GM12878 (cell line): Measurements from ENCODE around the gene IKBIP. TPM values are rescaled to one million over a fixed set of nuclear protein-coding genes. Genes with fewer than 3 reads are reported as not detected.
"Not testable (repeated sequence)": the region's sequence is repeated elsewhere in the genome, so short reads cannot be mapped to it uniquely, and the experiment has no call there.

ENCODE experiments used
- ATAC-seq: fragments of 200-7000 bp; cut with Tn5 transposase; 3 replicates; pipeline ENCODE4 v1.9.1; 2020; ENCODE audit warnings: mild to moderate bottlenecking, moderate library complexity
- BruUV-seq: library from RNA; stranded (reverse); fragments of 400-500 nt; replicated peaks from 2 replicates; lab custom pipeline; 2021; lab: Mats Ljungman, UMichigan
- CTCF ChIA-PET: fragments of 300-600 bp; sonication (Branson Sonifier 250); formaldehyde crosslinking; extraction: SDS; loops from one replicate; lab custom pipeline; 2021; ENCODE audit warnings: inconsistent platforms; lab: Yijun Ruan, JAX
- POLR2A ChIA-PET: fragments of 350-600 bp; formaldehyde crosslinking; extraction: SDS; loops from one replicate; lab custom pipeline; 2021; ENCODE audit warnings: inconsistent platforms; lab: Charles Lee
- RAD21 ChIA-PET: fragments of 300-600 bp; sonication (Branson Sonifier 250); formaldehyde crosslinking; loops from one replicate; lab custom pipeline; 2023; ENCODE audit warnings: antibody characterized with exemption; ENCODE audit not compliant: unreplicated experiment; lab: Charles Lee
- SMC1A ChIA-PET: fragments of 300-600 bp; sonication (Branson Sonifier 250); formaldehyde crosslinking; loops from one replicate; lab custom pipeline; 2023; ENCODE audit not compliant: unreplicated experiment, uncharacterized antibody; lab: Charles Lee
- DNase-seq: peaks from one replicate; pipeline ENCODE4 v3.0.0-alpha.2; 2011; ENCODE audit warnings: low read depth, low spot score
- FAIRE-seq: peaks from 3 replicates; lab custom pipeline; 2011; peaks lifted over from hg19 to GRCh38; lab: Jason Lieb, UNC
- H2AFZ ChIP-seq: 2 replicates; pipeline ENCODE4 v1.6.0; 2011; ENCODE audit warnings: low read depth, low read length, control low read depth; ENCODE audit not compliant: control insufficient read depth
- H3K27ac ChIP-seq: 2 replicates; pipeline ENCODE4 v1.5.1; 2011; ENCODE audit warnings: control low read depth; ENCODE audit not compliant: control insufficient read depth, insufficient read depth
- H3K27me3 ChIP-seq, 2 experiments: replicated peaks in 1 of 2; 2 replicates each; pipeline versions ENCODE4 v1.6.0 to v1.6.1; 2011; ENCODE audit warnings: low read length in 1 of 2; ENCODE audit not compliant: control insufficient read depth in 2 of 2, insufficient read depth in 2 of 2
- H3K36me3 ChIP-seq, 2 experiments: 2 replicates each; pipeline ENCODE4 v1.5.1; 2011; ENCODE audit warnings: low read length in 1 of 2; ENCODE audit not compliant: control insufficient read depth in 2 of 2, insufficient read depth in 2 of 2
- H3K4me1 ChIP-seq: 2 replicates; pipeline ENCODE4 v1.6.1; 2011; ENCODE audit warnings: mild to moderate bottlenecking, low read length, moderate library complexity, mixed read lengths; ENCODE audit not compliant: control insufficient read depth, insufficient read depth
- H3K4me2 ChIP-seq: 2 replicates; pipeline ENCODE4 v1.6.0; 2011; ENCODE audit warnings: control low read depth; ENCODE audit not compliant: control insufficient read depth, insufficient read depth
- H3K4me3 ChIP-seq: fragments of 200-600 bp; sonication (generic); 2 replicates; pipeline ENCODE4 v1.5.1; 2016
- H3K79me2 ChIP-seq: 2 replicates; pipeline ENCODE4 v1.6.0; 2011; ENCODE audit warnings: low read length; ENCODE audit not compliant: control insufficient read depth, insufficient read depth
- H3K9ac ChIP-seq: 2 replicates; pipeline ENCODE4 v1.8.0; 2011; ENCODE audit warnings: low read length, control low read depth, mixed read lengths; ENCODE audit not compliant: control insufficient read depth, insufficient read depth
- H3K9me3 ChIP-seq: replicated peaks from 3 replicates; pipeline ENCODE4 v1.5.1; 2011; ENCODE audit warnings: mild to moderate bottlenecking, low read length; ENCODE audit not compliant: control insufficient read depth, insufficient read depth
- H4K20me1 ChIP-seq: 2 replicates; pipeline ENCODE4 v1.6.0; 2011; ENCODE audit not compliant: control insufficient read depth, insufficient read depth
- WGBS: methylation state at CpG from one replicate; pipeline ENCODE4 v1.1.6; 2016; ENCODE audit warnings: low lambda C conversion rate; ENCODE audit not compliant: insufficient replicate concordance, insufficient coverage; ENCODE audit errors: missing lambda C conversion rate; 5-methylcytosine and 5-hydroxymethylcytosine counted together
- in situ Hi-C: fragments of 300-500 bp; cut with MboI; formaldehyde crosslinking; loops from 9 replicates; pipeline ENCODE4 v1.14.3; 2018; ENCODE audit warnings: mixed read lengths
- intact Hi-C: fragments of 100-400 bp; cut with micrococcal nuclease; formaldehyde crosslinking; loops from one replicate; pipeline ENCODE4 v1.14.2; 2022; ENCODE audit not compliant: unreplicated experiment
- polyA plus RNA-seq, 11 experiments: library from polyadenylated mRNA; depleted of rRNA in 4 of 11; unstranded in 6 of 11; stranded (reverse) in 5 of 11; fragments of >200 nt; fragmentation: Nextera tagmentation in 4 of 11; fragmentation: Illumina TruSeq in 1 of 11; extraction: Ambion mirVana in 4 of 11; extraction: Trizol in 1 of 11; gene quantifications; 1 replicate in 1 of 11; 2 replicates in 10 of 11; pipeline versions ENCODE4 v1.2.1 to v1.2.3, GENCODE V29; 2011 to 2016; ENCODE audit warnings: inconsistent platforms in 2 of 11, missing spikeins in 2 of 11, low read depth in 1 of 11
- total RNA-seq, 4 experiments: library from RNA; depleted of rRNA in 3 of 4; stranded (reverse); fragments of >200 nt in 3 of 4; fragmentation: Illumina TruSeq in 1 of 4; extraction: Trizol in 1 of 4; gene quantifications; 2 replicates each; pipeline versions ENCODE4 v1.2.1 to v1.2.3, GENCODE V29; 2013 to 2021
- TF ChIP-seq, protein P1 (sequence below): IDR thresholded peaks from 2 replicates; pipeline ENCODE4 v1.6.1; 2012; ENCODE audit warnings: mild to moderate bottlenecking, low read depth, low read length

Gene IKBIP
- total and polyA plus RNA-seq, 10 of the 15 experiments (the other 5 are each of a cell fraction or from before 2014, with no cell fraction given), result 5.4 to 34.5 (median 18.4) TPM

DNA sequence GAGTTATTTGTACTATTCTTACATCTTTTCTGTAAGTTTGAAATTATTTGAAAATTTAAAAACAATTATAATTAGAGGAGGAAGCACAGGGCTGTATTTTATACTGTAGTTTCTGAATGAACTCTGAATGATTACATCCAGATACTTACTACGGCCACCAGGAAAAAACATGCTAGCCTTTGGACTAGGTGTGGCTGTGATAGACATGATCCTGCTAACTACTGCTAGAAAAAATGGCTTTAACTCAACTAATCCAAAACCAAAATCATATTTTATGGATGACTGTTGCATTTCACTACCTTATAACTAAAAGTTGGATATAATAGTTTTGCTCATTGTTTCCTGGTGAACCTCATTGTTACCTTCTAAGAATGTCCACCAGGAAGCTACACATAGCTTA is 66.2 kb downstream of the IKBIP start (continued):
- TF ChIP-seq, protein P1, sequence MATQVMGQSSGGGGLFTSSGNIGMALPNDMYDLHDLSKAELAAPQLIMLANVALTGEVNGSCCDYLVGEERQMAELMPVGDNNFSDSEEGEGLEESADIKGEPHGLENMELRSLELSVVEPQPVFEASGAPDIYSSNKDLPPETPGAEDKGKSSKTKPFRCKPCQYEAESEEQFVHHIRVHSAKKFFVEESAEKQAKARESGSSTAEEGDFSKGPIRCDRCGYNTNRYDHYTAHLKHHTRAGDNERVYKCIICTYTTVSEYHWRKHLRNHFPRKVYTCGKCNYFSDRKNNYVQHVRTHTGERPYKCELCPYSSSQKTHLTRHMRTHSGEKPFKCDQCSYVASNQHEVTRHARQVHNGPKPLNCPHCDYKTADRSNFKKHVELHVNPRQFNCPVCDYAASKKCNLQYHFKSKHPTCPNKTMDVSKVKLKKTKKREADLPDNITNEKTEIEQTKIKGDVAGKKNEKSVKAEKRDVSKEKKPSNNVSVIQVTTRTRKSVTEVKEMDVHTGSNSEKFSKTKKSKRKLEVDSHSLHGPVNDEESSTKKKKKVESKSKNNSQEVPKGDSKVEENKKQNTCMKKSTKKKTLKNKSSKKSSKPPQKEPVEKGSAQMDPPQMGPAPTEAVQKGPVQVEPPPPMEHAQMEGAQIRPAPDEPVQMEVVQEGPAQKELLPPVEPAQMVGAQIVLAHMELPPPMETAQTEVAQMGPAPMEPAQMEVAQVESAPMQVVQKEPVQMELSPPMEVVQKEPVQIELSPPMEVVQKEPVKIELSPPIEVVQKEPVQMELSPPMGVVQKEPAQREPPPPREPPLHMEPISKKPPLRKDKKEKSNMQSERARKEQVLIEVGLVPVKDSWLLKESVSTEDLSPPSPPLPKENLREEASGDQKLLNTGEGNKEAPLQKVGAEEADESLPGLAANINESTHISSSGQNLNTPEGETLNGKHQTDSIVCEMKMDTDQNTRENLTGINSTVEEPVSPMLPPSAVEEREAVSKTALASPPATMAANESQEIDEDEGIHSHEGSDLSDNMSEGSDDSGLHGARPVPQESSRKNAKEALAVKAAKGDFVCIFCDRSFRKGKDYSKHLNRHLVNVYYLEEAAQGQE, result no peak

DNA sequence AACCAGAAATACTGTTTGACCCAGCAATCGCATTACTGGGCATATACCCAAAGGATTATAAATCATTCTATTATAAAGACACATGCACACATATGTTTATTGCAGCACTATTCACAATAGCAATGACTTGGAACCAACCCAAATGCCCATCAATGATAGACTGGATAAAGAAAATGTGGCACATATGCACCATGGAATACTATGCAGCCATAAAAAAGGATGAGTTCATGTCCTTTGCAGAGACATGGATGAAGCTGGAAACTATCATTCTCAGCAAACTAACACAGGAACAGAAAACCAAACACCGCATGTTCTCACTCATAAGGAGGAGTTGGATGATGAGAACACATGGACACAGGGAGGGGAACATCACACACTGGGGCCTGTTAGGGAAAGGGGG is 67.8 kb downstream of the IKBIP start:
- H3K4me2 ChIP-seq, H3K36me3 ChIP-seq, H3K27ac ChIP-seq, RAD21 ChIA-PET, in situ Hi-C loops, H3K4me3 ChIP-seq, POLR2A ChIA-PET, H2AFZ ChIP-seq, H3K9me3 ChIP-seq, SMC1A ChIA-PET, BruUV-seq, H3K9ac ChIP-seq, H3K4me1 ChIP-seq, H4K20me1 ChIP-seq, ATAC-seq, DNase-seq, FAIRE-seq, H3K27me3 ChIP-seq, intact Hi-C loops, H3K79me2 ChIP-seq: not testable (repeated sequence)
- CTCF ChIA-PET, result interaction anchor here (0.6 to 1.0 kb wide), 3 partner anchors 10 to 1033 kb away, joined by 3 to 5 read pairs (median 4); no protein-coding TSS in a partner anchor
- WGBS, result 79% methylated on average over 2 of the region's 2 CpGs
